ENCODE results near the gene MCEMP1. TPM values are rescaled to one million over a fixed set of nuclear protein-coding genes. Genes with fewer than 3 reads are reported as not detected.

MCEMP1 gene, protein sequence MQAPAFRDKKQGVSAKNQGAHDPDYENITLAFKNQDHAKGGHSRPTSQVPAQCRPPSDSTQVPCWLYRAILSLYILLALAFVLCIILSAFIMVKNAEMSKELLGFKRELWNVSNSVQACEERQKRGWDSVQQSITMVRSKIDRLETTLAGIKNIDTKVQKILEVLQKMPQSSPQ
- total RNA-seq, result not detected in 2 replicates

DNA sequence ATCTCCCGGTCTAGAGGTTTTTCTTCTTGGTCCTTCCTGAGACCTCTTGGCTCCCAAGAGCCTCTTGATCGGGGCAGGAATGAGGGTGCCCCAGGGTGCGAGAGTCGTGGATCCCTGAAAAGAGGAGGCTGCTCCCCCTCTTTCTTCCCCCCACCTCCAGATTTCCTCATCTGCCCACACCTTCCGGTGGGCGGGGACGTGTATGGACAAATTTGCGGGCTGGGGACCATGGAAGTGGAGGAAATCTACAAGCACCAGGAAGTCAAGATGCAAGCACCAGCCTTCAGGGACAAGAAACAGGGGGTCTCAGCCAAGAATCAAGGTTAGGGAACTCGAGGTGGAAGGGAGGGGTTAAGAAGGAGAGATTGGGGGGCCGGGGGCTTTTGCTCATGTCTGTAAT lies at the start of gene MCEMP1:
Gene MCEMP1 (plus strand): TSS at position 237 of the 400 bp plus-strand sequence. CDS start 31 bp downstream, at position 268.

DNA sequence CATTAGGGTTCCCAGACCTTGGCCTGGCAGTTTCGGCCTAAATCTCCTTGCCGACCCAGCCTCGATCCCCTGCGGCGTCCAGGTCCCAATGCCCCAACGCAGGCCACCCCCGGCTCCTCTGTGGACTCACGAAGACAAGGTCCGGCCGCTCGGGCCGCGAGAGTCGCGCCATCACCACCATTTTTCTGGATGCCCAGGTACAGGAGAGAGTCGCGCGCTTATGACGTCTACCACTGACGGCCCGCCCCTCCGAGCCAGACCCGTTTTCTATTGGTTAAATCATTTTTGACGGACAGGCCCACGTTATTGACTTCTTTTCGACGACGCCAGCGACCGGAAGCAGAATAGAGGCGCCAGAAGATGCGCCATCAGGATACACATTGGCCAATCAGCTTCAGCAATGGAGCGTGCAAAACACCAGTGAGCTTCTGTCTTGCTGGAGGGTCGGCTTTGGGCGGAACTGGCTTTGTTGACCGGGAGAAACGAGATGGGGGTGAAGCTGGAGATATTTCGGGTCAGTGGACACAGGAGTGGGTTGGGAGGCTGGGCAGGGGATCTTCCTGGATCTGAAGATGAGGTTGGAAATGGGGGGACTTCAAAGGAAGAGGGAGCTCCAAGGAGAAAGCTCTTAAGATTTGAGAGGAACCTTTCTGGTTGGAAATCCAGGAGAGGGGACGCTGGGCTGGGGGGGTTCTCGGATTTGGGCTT lies 47.4 kb upstream of the MCEMP1 start, which contains the start of the genes PET100 and XAB2:
Gene PET100 (plus strand): TSS at position 447 of the 708 bp plus-strand sequence. CDS start 41 bp downstream, at position 488.
Gene XAB2 (minus strand): TSS at position 199 of the 708 bp plus-strand sequence. CDS start 18 bp downstream, at position 181.

DNA sequence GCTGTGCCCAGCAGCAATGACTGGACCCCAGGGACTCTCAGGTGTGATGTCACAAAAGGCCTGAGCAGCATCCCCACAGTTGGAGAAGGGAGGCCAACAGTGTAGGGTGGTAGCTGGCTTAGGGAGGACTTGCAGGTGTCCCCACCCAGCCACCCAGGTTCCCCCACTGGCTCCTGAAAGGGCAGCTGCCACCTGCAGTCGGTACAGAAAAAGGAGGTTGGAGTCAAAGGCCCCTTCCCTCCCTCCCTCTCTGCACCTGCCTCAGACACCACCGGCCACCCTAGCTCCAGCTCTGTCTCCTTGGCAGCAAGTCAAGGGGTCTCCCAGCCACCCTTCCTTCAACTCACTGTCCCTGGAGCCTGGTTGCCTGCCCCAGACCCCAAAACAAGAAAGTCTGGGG lies 43.2 kb upstream of the MCEMP1 start, which contains the start of gene PCP2:
Gene PCP2 (minus strand): TSS at position 22 of the 400 bp plus-strand sequence. CDS start 262 bp downstream, outside the sequence.

DNA sequence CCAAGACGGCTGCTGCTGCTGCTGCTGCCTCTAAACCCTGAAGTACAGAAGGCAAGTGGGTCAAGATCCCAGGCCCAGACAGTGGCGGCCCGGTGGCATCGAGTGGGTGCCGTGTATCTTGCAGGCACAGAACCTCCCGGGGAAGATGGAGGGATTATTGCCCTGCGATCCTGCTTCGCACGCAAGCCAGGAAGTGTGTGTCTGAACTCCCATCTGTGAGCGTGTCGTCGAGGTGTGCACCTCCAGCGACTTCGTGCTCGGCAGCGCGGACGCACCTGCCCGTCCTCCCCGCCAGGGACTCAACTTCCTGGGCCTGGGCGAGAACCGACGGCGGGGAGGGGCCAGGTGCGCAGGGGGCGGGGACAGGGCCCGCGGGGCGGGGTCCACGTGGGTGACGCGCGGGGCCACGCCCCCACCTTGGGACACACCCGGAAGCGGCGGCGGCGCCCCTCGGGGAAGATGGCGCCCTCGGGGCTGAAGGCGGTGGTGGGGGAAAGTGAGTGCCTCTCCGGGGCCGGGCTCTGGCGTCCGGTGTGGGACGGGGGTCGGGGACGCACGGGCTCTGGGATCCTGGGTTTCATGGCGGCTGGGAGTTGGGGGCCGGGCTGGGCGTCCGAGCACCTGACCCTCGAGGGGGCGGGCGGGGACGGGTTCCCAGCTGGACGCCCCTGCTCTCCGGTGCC lies 40.1 kb upstream of the MCEMP1 start, which contains the start of gene STXBP2:
Gene STXBP2 (plus strand): TSS at position 420 of the 683 bp plus-strand sequence. CDS start 40 bp downstream, at position 460.

DNA sequence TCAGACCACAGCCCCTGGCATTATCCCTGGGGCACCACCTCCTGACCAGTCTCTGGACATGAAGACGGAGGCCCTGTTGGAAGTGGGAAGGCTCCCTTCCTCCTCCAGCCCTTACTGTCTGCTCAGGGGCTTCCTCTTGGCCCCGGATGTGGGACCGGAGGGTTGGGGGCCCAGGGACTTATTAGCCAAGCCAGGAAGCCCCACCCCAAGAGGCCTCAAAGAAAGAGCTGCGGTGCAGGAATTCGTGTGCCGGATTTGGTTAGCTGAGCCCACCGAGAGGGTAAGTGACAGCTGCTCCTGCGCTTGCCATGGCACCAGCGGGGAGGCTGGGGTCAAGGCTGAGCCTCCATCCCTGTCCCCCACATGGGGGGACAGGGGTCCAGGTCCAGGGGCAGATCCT lies 8.0 kb upstream of the MCEMP1 start, which contains the start of gene RETN:
Gene RETN (plus strand): TSS at position 208 of the 400 bp plus-strand sequence. CDS start 278 bp downstream, outside the sequence.

DNA sequence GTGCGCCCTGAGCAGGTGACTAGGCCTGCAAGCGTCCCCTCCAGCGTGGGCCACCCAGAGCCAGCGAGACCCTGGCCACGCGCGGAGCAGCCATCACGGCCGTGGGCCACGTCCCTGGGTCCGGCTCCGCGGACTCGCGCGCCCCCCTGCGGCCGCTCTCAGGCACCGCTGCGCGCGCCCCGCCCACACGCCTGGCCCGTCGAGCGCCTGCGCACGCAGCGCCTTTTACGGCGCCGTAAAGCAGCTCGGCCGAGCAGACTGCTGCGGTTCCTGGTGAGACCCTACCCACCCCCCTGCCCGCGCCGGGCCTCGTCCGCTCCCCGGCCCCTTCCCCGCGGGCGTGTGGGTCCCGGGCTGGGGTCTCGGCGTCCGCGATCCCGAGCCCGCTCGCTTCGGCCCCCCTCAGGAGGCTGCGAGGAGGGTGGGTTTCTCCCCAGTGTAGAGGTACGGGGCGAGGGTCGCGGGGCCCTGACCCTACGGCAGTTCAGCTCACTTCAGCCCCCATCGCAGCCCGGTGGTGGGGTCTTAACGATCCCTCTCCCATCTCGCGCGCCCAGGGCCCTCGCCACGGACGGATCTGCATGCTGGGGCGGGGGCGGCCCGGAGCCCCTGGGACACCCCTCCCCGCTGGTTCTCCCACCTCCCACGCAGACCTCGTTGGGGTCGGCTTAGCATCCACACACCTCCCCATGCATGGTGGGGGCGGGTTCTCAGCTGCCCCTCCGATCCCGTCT lies 3.9 kb downstream of the MCEMP1 start, which contains the start of gene TRAPPC5:
Gene TRAPPC5 (plus strand): TSS at position 228 of the 734 bp plus-strand sequence. CDS start 1,421 bp downstream, outside the sequence.

DNA sequence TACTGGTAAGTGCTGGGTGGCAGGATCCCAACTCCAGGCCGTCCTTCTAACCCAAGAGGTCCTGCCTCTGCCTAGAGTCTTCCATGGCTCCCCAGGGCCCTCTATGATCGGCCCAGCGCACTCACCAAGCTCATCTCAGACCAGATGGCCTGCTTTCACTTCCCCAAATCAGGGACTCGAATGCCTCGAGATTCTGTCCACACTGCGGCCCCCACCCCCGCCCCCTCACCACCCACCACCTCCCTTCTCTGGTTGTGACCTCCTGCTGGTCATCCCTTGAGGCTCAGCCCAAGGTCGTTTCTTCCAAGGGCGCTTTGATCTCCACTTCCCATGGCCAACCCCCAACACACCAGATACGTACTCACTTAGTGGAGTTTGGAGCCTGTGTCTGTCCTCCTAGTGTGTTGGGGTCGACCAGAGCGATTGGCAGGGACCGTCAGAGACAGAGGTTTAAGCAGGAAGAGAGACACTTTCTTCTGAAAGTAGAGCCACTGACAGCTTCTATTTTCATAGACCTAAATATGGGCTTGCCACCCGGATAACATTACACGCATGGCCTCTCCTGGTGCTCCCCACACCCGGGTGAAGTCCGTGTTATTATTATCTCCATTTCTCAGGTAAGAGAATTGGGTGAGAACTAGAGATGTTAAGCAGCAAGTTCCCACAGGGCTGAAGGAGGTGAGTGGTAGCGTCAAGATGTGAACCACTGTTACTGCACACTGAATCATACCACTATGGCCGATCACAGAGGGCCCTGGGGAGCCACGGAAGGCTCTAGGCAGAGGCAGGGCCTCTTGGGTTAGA lies 25.0 kb downstream of the MCEMP1 start, which contains the start of gene FCER2:
Gene FCER2 (minus strand): TSS at position 478 of the 804 bp plus-strand sequence. CDS start 2,371 bp downstream, outside the sequence.

Other genes with a start within 250 kb of the MCEMP1 start
- gene PEX11G, start 188.1 kb upstream of the MCEMP1 start, total RNA-seq, result 3.9 and 5.0 TPM in 2 replicates
- gene ZNF358, start 161.0 kb upstream of the MCEMP1 start, total RNA-seq, result 36.6 and 37.0 TPM in 2 replicates
- gene MCOLN1, start 154.5 kb upstream of the MCEMP1 start, total RNA-seq, result 7.0 and 7.6 TPM in 2 replicates
- 91.2 and 117 TPM in 2 replicates for gene PNPLA6, start 141.4 kb upstream of the MCEMP1 start, total RNA-seq
- not detected in 2 replicates for gene CAMSAP3, start 81.2 kb upstream of the MCEMP1 start, total RNA-seq
- 45.1 and 45.9 TPM in 2 replicates for gene XAB2, start 47.5 kb upstream of the MCEMP1 start, total RNA-seq
- 4.5 and 11.5 TPM in 2 replicates for gene PET100, start 47.3 kb upstream of the MCEMP1 start, total RNA-seq
- gene PCP2, start 43.4 kb upstream of the MCEMP1 start, total RNA-seq, result not detected in 2 replicates
- 3.4 and 3.9 TPM in 2 replicates for gene STXBP2, start 40.0 kb upstream of the MCEMP1 start, total RNA-seq
- not detected in 2 replicates for gene RETN, start 8.0 kb upstream of the MCEMP1 start, total RNA-seq
- 35.7 and 50.6 TPM in 2 replicates for gene TRAPPC5, start 3.7 kb downstream of the MCEMP1 start, total RNA-seq
- gene FCER2, start 25.0 kb downstream of the MCEMP1 start, total RNA-seq, result not detected in 2 replicates
- not detected in 2 replicates for gene CLEC4G, start 55.0 kb downstream of the MCEMP1 start, total RNA-seq
- not detected in 2 replicates for gene CD209, start 70.4 kb downstream of the MCEMP1 start, total RNA-seq
- gene CLEC4M, start 86.2 kb downstream of the MCEMP1 start, total RNA-seq, result not detected in 2 replicates
- gene EVI5L, start 153.1 kb downstream of the MCEMP1 start, total RNA-seq, result 21.9 and 22.9 TPM in 2 replicates
- gene PRR36, start 197.3 kb downstream of the MCEMP1 start, total RNA-seq, result not detected in 2 replicates
- gene LRRC8E, start 211.4 kb downstream of the MCEMP1 start, total RNA-seq, result 13.7 and 13.8 TPM in 2 replicates
- 15.9 and 19.5 TPM in 2 replicates for gene MAP2K7, start 226.8 kb downstream of the MCEMP1 start, total RNA-seq
- 0.32 and 0.73 TPM in 2 replicates for gene TGFBR3L, start 237.7 kb downstream of the MCEMP1 start, total RNA-seq
- gene SNAPC2, start 243.2 kb downstream of the MCEMP1 start, total RNA-seq, result 17.8 and 19.8 TPM in 2 replicates
- gene CTXN1, start 249.0 kb downstream of the MCEMP1 start, total RNA-seq, result 0.61 and 1.9 TPM in 2 replicates

Measured in hair follicle dermal papilla cell (primary cell).